ENCODE data around the gene FGF9.

GRCh38 chr13:21688056-21688455, 17.2 kb downstream of the FGF9 start:
- TF ChIP-seq, protein P1, sequence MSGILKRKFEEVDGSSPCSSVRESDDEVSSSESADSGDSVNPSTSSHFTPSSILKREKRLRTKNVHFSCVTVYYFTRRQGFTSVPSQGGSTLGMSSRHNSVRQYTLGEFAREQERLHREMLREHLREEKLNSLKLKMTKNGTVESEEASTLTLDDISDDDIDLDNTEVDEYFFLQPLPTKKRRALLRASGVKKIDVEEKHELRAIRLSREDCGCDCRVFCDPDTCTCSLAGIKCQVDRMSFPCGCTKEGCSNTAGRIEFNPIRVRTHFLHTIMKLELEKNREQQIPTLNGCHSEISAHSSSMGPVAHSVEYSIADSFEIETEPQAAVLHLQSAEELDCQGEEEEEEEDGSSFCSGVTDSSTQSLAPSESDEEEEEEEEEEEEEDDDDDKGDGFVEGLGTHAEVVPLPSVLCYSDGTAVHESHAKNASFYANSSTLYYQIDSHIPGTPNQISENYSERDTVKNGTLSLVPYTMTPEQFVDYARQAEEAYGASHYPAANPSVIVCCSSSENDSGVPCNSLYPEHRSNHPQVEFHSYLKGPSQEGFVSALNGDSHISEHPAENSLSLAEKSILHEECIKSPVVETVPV (CRISPR knock-in tag; IDR thresholded peaks at IDR 0.05) = no peak
- no peak for TF ChIP-seq RARB (CRISPR knock-in tag; IDR thresholded peaks at IDR 0.05)
- TF ChIP-seq CSDC2 (CRISPR knock-in tag; IDR thresholded peaks at IDR 0.05) = no peak
- no peak for TF ChIP-seq ARNTL (CRISPR knock-in tag; IDR thresholded peaks at IDR 0.05; ENCODE audit: borderline replicate concordance, low read depth)
- TF ChIP-seq SNAI2 (CRISPR knock-in tag; IDR thresholded peaks at IDR 0.05) = no peak
- TF ChIP-seq ZFP30 (CRISPR knock-in tag; IDR thresholded peaks at IDR 0.05) = no peak
